Peyer's patch (tissue), 4 donors: Measurements from ENCODE around the gene OXTR. TPM values are rescaled to one million over a fixed set of nuclear protein-coding genes. Genes with fewer than 3 reads are reported as not detected.

Experiments used
- DNase-seq, 3 donors: peaks; one replicate each; pipeline ENCODE4 v3.0.0-alpha.2; 2017 to 2019
- H3K27ac ChIP-seq, 4 donors: fragments of 200-600 bp; sonication (generic); one replicate each; pipeline ENCODE4 v1.5.1; 2016 to 2019
- H3K27me3 ChIP-seq, 2 donors: fragments of 200-600 bp; sonication (generic); one replicate each; pipeline ENCODE4 v1.5.1; 2019
- H3K36me3 ChIP-seq, 3 donors: fragments of 200-600 bp; sonication (generic); one replicate each; pipeline ENCODE4 v1.5.1; 2016 to 2019
- H3K4me1 ChIP-seq, 4 donors: fragments of 200-600 bp; sonication (generic); one replicate each; pipeline ENCODE4 v1.5.1; 2016 to 2019
- H3K4me3 ChIP-seq, 4 donors: fragments of 200-600 bp; sonication (generic); 1 replicate in 3 of 4; 2 replicates in 1 of 4; pipeline ENCODE4 v1.5.1; 2016 to 2019; ENCODE audit warnings: mild to moderate bottlenecking in 1 of 4
- H3K9me3 ChIP-seq, 4 donors: fragments of 200-600 bp; sonication (generic); one replicate each; pipeline ENCODE4 v1.5.1; 2016 to 2019; ENCODE audit warnings: mild to moderate bottlenecking in 1 of 4
- POLR2A ChIP-seq, 2 donors: fragments of 450-650 bp; IDR thresholded peaks; one replicate each; pipeline ENCODE4 v1.5.1; 2017; ENCODE audit warnings: antibody characterized with exemption in 2 of 2, mild to moderate bottlenecking in 2 of 2, moderate library complexity in 2 of 2
- total RNA-seq, 4 donors: library from RNA; depleted of rRNA; stranded (reverse); fragments of >200 nt; gene quantifications; one replicate each; pipeline ENCODE4 v1.1.0, GENCODE V29; 2016
- TF ChIP-seq, protein P1 (sequence below), 6 experiments: fragments of 450-650 bp in 4 of 6; fragments of 200-600 bp in 2 of 6; sonication (generic) in 1 of 6; IDR thresholded peaks; one replicate each; pipeline ENCODE4 v1.5.1; 2017 to 2019; ENCODE audit warnings: antibody characterized with exemption in 6 of 6, mild to moderate bottlenecking in 3 of 6, moderate library complexity in 1 of 6

OXTR gene
- total RNA-seq, 4 donors from 2014 or later: 0.27 TPM; not detected in 3

DNA sequence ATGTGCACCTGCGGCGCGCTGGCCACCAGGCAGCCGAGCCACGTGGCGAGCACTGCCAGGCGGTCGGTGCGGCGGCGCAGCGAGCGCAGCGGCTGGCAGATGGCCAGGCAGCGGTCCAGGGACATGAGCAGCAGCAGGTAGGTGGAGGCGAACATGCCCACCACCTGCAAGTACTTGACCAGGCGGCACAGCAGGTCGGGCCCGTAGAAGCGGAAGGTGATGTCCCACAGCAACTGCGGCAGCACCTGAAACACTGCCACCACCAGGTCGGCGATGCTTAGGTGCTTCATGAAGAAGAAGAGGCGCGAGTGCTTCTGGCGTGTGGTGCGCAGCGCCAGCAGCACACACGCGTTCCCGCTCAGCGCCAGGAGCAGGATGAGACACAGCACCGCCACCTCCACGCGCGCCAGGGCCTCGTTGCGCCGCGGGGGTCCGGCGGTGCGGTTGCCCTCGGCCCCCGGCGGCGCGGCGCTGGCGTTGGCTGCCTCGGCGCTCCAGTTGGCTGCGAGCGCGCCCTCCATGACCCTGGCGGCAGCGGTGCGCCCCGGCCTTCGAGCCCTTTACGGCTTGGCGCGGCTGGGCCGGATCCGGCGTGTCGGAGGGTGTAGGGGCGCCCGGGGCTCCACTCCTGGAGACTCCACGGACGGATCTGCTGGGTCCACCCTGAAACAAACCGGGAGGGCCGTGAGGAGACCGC lies 1.6 kb downstream of the OXTR start:
- no peak for TF ChIP-seq POLR2A (IDR thresholded peaks at IDR 0.05)
- TF ChIP-seq, protein P1, sequence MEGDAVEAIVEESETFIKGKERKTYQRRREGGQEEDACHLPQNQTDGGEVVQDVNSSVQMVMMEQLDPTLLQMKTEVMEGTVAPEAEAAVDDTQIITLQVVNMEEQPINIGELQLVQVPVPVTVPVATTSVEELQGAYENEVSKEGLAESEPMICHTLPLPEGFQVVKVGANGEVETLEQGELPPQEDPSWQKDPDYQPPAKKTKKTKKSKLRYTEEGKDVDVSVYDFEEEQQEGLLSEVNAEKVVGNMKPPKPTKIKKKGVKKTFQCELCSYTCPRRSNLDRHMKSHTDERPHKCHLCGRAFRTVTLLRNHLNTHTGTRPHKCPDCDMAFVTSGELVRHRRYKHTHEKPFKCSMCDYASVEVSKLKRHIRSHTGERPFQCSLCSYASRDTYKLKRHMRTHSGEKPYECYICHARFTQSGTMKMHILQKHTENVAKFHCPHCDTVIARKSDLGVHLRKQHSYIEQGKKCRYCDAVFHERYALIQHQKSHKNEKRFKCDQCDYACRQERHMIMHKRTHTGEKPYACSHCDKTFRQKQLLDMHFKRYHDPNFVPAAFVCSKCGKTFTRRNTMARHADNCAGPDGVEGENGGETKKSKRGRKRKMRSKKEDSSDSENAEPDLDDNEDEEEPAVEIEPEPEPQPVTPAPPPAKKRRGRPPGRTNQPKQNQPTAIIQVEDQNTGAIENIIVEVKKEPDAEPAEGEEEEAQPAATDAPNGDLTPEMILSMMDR (IDR thresholded peaks at IDR 0.05): peak in 2 of 6 experiments; percentile 16 to 20

DNA sequence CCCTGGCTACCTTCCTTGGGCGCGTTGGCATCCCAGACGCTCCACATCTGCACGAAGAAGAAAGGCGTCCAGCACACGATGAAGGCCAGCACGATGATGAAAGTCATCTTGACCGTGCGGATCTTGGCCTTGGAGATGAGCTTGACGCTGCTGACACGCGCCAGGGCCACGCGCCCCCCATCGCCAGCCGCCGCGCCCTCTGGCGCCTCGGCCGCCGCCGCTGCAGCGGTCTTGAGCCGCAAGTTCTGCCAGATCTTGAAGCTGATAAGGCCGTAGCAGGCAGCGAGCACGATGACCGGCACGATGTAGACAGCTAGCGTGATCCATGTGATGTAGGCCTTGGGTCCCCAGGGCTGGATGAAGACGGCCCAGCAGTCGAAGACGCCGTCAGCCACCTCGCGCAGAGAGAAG lies 2.2 kb downstream of the OXTR start:
- Histone ChIP-seq H3K4me1 (peaks cover 0 to 29% (median 7%) of the 10 kb centered on the region in 4 donors), H3K27ac (no peak overlapping the region), H3K36me3 (no peaks in the 10 kb centered on the region), H3K27me3 (peaks cover 0 to 17% of the 10 kb centered on the region in 2 donors), H3K4me3 (peak overlapping the region in 1 of 4 donors; percentile 29), H3K9me3 (no peaks in the 10 kb centered on the region)
- no peak for DNase-seq
- TF ChIP-seq, protein P1 (IDR thresholded peaks at IDR 0.05): no peak
- TF ChIP-seq POLR2A (IDR thresholded peaks at IDR 0.05): no peak

More for the DNA sequence above, 1.6 kb downstream of the OXTR start:
- H3K27ac ChIP-seq: no peak overlapping the region
- no peaks in the 10 kb centered on the region for H3K9me3 ChIP-seq
- peak overlapping the region in 2 of 4 donors; percentile 29 to 36 for H3K4me3 ChIP-seq
- H3K27me3 ChIP-seq: peaks cover 0 to 17% of the 10 kb centered on the region in 2 donors
- DNase-seq: peak in 1 of 3 donors; percentile 67
- H3K36me3 ChIP-seq: no peaks in the 10 kb centered on the region
- H3K4me1 ChIP-seq: peaks cover 0 to 29% (median 7%) of the 10 kb centered on the region in 4 donors

DNA sequence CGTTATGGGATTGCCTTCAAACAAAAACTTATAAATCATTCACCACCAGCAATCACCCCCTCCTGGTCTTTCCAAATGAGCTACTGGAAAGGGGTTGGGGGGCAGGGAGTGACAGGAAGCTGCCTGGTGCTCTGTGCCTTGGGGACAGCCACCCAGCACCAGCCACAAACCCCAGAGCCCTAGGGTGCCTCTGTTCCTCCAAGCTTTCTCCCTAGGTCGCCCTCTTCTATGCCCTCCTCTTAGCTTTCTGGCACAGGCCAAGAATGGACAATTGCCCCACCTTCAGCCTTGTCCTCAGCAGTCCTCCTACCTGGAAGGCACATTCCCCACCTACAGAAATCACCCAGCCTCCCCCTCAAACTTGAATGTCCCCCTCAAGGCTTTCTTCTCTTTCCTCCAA lies 3.3 kb downstream of the OXTR start:
- H3K27me3 ChIP-seq: peaks cover 0 to 17% of the 10 kb centered on the region in 2 donors
- no peak for TF ChIP-seq POLR2A (IDR thresholded peaks at IDR 0.05)
- TF ChIP-seq, protein P1 (IDR thresholded peaks at IDR 0.05): no peak
- no peak for DNase-seq

DNA sequence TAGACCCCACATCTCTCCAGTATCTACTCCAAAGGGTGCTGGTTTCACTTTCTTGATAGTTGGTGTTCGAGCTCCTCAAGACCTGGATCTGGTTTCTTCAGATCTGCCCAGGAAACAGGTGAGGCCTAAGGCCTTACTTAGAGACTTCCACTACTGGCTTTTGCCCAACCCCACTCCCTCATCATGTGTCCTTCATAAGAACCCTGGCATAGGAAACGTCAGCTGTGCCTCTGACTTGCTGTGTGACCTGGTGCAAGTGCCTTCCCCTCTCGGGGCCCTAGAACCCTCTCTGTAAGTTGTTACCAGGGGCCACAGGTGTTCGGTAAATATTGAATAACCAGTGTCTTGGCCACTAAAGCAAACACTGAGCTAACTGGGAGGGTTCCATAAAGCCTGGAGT lies 3.9 kb downstream of the OXTR start:
- Histone ChIP-seq H3K27ac (no peak overlapping the region), H3K4me3 (no peak overlapping the region), H3K9me3 (no peaks in the 10 kb centered on the region), H3K27me3 (peaks cover 0 to 17% of the 10 kb centered on the region in 2 donors), H3K4me1 (peaks cover 0 to 29% (median 7%) of the 10 kb centered on the region in 4 donors), H3K36me3 (no peaks in the 10 kb centered on the region)
- DNase-seq: no peak
- no peak for TF ChIP-seq POLR2A (IDR thresholded peaks at IDR 0.05)
- TF ChIP-seq, protein P1 (IDR thresholded peaks at IDR 0.05): no peak

More for the DNA sequence above, 3.3 kb downstream of the OXTR start:
- Histone ChIP-seq H3K36me3 (no peaks in the 10 kb centered on the region), H3K4me3 (no peak overlapping the region), H3K27ac (no peak overlapping the region), H3K9me3 (no peaks in the 10 kb centered on the region), H3K4me1 (peaks cover 0 to 29% (median 7%) of the 10 kb centered on the region in 4 donors)

DNA sequence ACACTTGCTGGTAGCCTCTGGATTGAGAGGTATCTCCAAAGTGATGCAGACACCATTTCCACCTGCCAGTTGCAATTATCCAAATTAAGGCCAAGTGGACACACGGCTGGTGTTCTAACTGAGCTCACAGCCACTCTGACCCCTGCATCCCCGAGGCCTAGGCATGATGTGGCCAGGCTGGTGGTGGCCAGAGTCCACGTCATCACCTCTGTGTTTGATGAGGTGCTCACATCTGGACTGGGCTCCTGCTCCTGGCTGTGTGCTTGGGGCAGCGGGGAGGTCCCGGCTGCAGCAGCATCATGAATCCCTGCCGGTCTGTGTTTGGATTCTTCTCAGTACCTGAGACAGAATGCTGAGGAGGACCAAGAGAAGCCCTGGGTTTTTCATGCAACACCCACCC lies 4.9 kb downstream of the OXTR start:
- peaks cover 0 to 25% (median 7%) of the 10 kb centered on the region in 4 donors for H3K4me1 ChIP-seq

More for the DNA sequence above, 4.9 kb downstream of the OXTR start:
- Histone ChIP-seq H3K27me3 (peaks cover 0 to 17% of the 10 kb centered on the region in 2 donors), H3K36me3 (no peaks in the 10 kb centered on the region), H3K4me3 (no peak overlapping the region), H3K9me3 (no peaks in the 10 kb centered on the region), H3K27ac (no peak overlapping the region)
- TF ChIP-seq, protein P1 (IDR thresholded peaks at IDR 0.05): no peak
- TF ChIP-seq POLR2A (IDR thresholded peaks at IDR 0.05): no peak
- DNase-seq: no peak
